ENCODE data around the gene RNF39.

GRCh38 chr6:30063315-30063714 lies 12.3 kb downstream of the RNF39 start:
- TF ChIP-seq CTCF (IDR thresholded peaks at IDR 0.05 in 2 of 3, conservative IDR thresholded peaks at IDR 0.05 in 1 of 3; ENCODE audit: control insufficient read depth in 2 of 3, extremely low read depth in 1 of 3, insufficient read depth in 1 of 3, low read depth in 3 of 3, low read length in 3 of 3), result no peak
- no peak for TF ChIP-seq HCFC1 (IDR thresholded peaks at IDR 0.05; ENCODE audit: low read length)
- TF ChIP-seq MYC (IDR thresholded peaks at IDR 0.05; ENCODE audit: insufficient read depth, insufficient read length, insufficient replicate concordance, low read length, severe bottlenecking), result no peak
- no peak for TF ChIP-seq HDAC6 (IDR thresholded peaks at IDR 0.05; ENCODE audit: unreplicated experiment)
- no peak for TF ChIP-seq FOXM1 (IDR thresholded peaks at IDR 0.05; ENCODE audit: low read depth, low read length)
- no peak for TF ChIP-seq PAX8 (IDR thresholded peaks at IDR 0.05)
- TF ChIP-seq POLR2AphosphoS5 (IDR thresholded peaks at IDR 0.05; ENCODE audit: low read length), result no peak
- TF ChIP-seq REST (IDR thresholded peaks at IDR 0.05; ENCODE audit: low read depth, low read length), result no peak
- no peak for TF ChIP-seq SREBF1 (IDR thresholded peaks at IDR 0.05; ENCODE audit: low read length)
